ENCODE results near the gene NR1I3. TPM values are rescaled to one million over a fixed set of nuclear protein-coding genes. Genes with fewer than 3 reads are reported as not detected.

NR1I3 gene
- total and polyA plus RNA-seq, 2 experiments from 2014 or later: 0.50 TPM; not detected in 1

- Mint-ChIP-seq H3K27me3 (ENCODE audit: insufficient read depth, low read depth, poor library complexity) (peaks cover 8% of the 10 kb centered on the region), H3K4me3 (no peak overlapping the region), H3K36me3 (ENCODE audit: low read depth) (no peaks in the 10 kb centered on the region), H3K27ac (no peak overlapping the region), H3K9me3 (no peaks in the 10 kb centered on the region), H3K4me1 (peaks cover 4% of the 10 kb centered on the region)
- DNase-seq (ENCODE audit: low spot score) (no peak), ATAC-seq (no peak)
- no peak overlapping the region for H2AFZ ChIP-seq
- no peak overlapping the region for H3K27ac ChIP-seq (ENCODE audit: low read depth)
- H4K20me1 ChIP-seq (replicated peaks; ENCODE audit: insufficient read depth): no peaks in the 10 kb centered on the region
- TF ChIP-seq ZNF114 (CRISPR knock-in tag; IDR thresholded peaks at IDR 0.05): no peak
- no peak for TF ChIP-seq EZH2phosphoT487 (IDR thresholded peaks at IDR 0.05; ENCODE audit: unreplicated experiment)
- TF ChIP-seq REST (IDR thresholded peaks at IDR 0.05; ENCODE audit: unreplicated experiment): no peak
- TF ChIP-seq NANOG (IDR thresholded peaks at IDR 0.05; ENCODE audit: borderline replicate concordance): no peak
- TF ChIP-seq ZNF331 (CRISPR knock-in tag; IDR thresholded peaks at IDR 0.05; ENCODE audit: low read depth): no peak
- no peak for TF ChIP-seq POLR2AphosphoS5 (IDR thresholded peaks at IDR 0.05; ENCODE audit: low read depth)
- no peak for TF ChIP-seq STAT1 (IDR thresholded peaks at IDR 0.05; ENCODE audit: unreplicated experiment)
- TF ChIP-seq JUNB (IDR thresholded peaks at IDR 0.05; ENCODE audit: unreplicated experiment): no peak
- no peak for TF ChIP-seq CREB1 (CRISPR knock-in tag; IDR thresholded peaks at IDR 0.05; ENCODE audit: low read depth)
- no peak for TF ChIP-seq ZNF462 (CRISPR knock-in tag; IDR thresholded peaks at IDR 0.05)
- TF ChIP-seq EZH2 (IDR thresholded peaks at IDR 0.05; ENCODE audit: low read depth, unreplicated experiment): no peak
- TF ChIP-seq CTCF (conservative IDR thresholded peaks at IDR 0.05; ENCODE audit: low read depth in 2 of 2): no peak
- no peak for TF ChIP-seq ETS1 (IDR thresholded peaks at IDR 0.05)
- H3K4me2 ChIP-seq: no peak overlapping the region
- H3K79me2 ChIP-seq (replicated peaks; ENCODE audit: insufficient read depth): no peaks in the 10 kb centered on the region
- no peaks in the 10 kb centered on the region for H3K27me3 ChIP-seq (ENCODE audit: insufficient read depth)
- no peaks in the 10 kb centered on the region for H3K36me3 ChIP-seq (ENCODE audit: insufficient read depth)
- peaks cover 2% of the 10 kb centered on the region; the same call in 1 of the 2 replicates for H3K4me1 ChIP-seq (ENCODE audit: insufficient read depth)
- H3K9me2 ChIP-seq (ENCODE audit: insufficient read depth): no peaks in the 10 kb centered on the region
- H3F3A ChIP-seq (replicated peaks; ENCODE audit: low read depth): 0 out of 2 replicates have a peak, but pooled peaks cover 1% of the 10 kb centered on the region
- H3K4me3 ChIP-seq: no peak overlapping the region
These were observed 52.2 kb downstream of the NR1I3 start for GRCh38 chr1:161185732-161186311.

Data from GM23338 (cell line).